GM12878 (cell line): ENCODE measurements around the gene CDC14B.

Source experiments
- ASH2L ChIP-seq: fragments of 300-600, 200-600 bp; sonication (generic); IDR thresholded peaks from 2 replicates; pipeline ENCODE4 v1.6.1; 2017; ENCODE audit warnings: low read depth, mild to moderate bottlenecking, borderline replicate concordance
- NR2C1 ChIP-seq: fragments of 450-650 bp; IDR thresholded peaks from 2 replicates; pipeline ENCODE4 v1.6.1; 2017; ENCODE audit warnings: antibody characterized with exemption, mild to moderate bottlenecking, moderate library complexity
- NRF1 ChIP-seq: conservative IDR thresholded peaks from 2 replicates; pipeline ENCODE4 v1.6.1; 2011; ENCODE audit warnings: mild to moderate bottlenecking, low read depth, low read length, improper control_type of control experiment
- POLR2A ChIP-seq: IDR thresholded peaks from 2 replicates; pipeline ENCODE4 v1.6.1; 2011; ENCODE audit warnings: low read depth, mild to moderate bottlenecking, low read length
- POLR2AphosphoS5 ChIP-seq: IDR thresholded peaks from 2 replicates; pipeline ENCODE4 v1.6.1; 2011; ENCODE audit warnings: mild to moderate bottlenecking, low read length, inconsistent platforms
- RAD21 ChIP-seq: IDR thresholded peaks from 2 replicates; pipeline ENCODE4 v1.6.1; 2011; ENCODE audit warnings: mild to moderate bottlenecking, low read depth, low read length, moderate library complexity; ENCODE audit not compliant: insufficient read depth
- RFX5 ChIP-seq: IDR thresholded peaks from 2 replicates; pipeline ENCODE4 v1.6.1; 2011; ENCODE audit warnings: low read depth, low read length, improper control_type of control experiment
- ZNF384 ChIP-seq: IDR thresholded peaks from 2 replicates; pipeline ENCODE4 v1.6.1; 2012; ENCODE audit warnings: low read depth, mild to moderate bottlenecking, low read length, improper control_type of control experiment, borderline replicate concordance
- TF ChIP-seq, protein P1 (sequence below): IDR thresholded peaks from 2 replicates; pipeline ENCODE4 v1.6.1; 2012; ENCODE audit warnings: mild to moderate bottlenecking, low read depth, low read length
- TF ChIP-seq, protein P2 (sequence below), 3 experiments: IDR thresholded peaks in 2 of 3; conservative IDR thresholded peaks in 1 of 3; 2 replicates each; pipeline ENCODE4 v1.5.1; 2011; ENCODE audit warnings: low read depth in 3 of 3, low read length in 3 of 3, mild to moderate bottlenecking in 3 of 3, control low read depth in 2 of 3, moderate library complexity in 2 of 3, inconsistent platforms in 1 of 3, mixed read lengths in 1 of 3; ENCODE audit not compliant: control insufficient read depth in 2 of 3, insufficient read depth in 1 of 3; ENCODE audit errors: extremely low read depth in 1 of 3

DNA sequence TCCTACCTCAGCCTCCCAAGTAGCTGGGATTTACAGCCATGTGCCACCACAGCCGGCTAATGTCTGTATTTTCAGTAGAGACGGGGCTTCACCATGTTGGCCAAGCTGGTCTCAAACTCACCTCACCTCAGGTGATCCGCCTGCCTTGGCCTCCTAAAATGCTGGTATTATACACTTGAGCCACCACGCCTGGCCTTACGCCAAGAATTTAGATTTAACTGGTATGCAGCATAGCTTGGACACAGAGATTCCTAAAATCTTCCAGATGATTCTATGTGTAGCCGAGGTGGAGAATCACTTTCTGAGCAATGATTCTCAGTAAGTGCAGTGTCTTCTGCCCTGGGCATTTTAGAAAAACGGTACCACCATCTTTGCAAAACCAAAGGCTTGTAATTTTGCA lies 95.6 kb downstream of the CDC14B start:
- TF ChIP-seq, protein P1, sequence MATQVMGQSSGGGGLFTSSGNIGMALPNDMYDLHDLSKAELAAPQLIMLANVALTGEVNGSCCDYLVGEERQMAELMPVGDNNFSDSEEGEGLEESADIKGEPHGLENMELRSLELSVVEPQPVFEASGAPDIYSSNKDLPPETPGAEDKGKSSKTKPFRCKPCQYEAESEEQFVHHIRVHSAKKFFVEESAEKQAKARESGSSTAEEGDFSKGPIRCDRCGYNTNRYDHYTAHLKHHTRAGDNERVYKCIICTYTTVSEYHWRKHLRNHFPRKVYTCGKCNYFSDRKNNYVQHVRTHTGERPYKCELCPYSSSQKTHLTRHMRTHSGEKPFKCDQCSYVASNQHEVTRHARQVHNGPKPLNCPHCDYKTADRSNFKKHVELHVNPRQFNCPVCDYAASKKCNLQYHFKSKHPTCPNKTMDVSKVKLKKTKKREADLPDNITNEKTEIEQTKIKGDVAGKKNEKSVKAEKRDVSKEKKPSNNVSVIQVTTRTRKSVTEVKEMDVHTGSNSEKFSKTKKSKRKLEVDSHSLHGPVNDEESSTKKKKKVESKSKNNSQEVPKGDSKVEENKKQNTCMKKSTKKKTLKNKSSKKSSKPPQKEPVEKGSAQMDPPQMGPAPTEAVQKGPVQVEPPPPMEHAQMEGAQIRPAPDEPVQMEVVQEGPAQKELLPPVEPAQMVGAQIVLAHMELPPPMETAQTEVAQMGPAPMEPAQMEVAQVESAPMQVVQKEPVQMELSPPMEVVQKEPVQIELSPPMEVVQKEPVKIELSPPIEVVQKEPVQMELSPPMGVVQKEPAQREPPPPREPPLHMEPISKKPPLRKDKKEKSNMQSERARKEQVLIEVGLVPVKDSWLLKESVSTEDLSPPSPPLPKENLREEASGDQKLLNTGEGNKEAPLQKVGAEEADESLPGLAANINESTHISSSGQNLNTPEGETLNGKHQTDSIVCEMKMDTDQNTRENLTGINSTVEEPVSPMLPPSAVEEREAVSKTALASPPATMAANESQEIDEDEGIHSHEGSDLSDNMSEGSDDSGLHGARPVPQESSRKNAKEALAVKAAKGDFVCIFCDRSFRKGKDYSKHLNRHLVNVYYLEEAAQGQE: no peak
- TF ChIP-seq, protein P2, sequence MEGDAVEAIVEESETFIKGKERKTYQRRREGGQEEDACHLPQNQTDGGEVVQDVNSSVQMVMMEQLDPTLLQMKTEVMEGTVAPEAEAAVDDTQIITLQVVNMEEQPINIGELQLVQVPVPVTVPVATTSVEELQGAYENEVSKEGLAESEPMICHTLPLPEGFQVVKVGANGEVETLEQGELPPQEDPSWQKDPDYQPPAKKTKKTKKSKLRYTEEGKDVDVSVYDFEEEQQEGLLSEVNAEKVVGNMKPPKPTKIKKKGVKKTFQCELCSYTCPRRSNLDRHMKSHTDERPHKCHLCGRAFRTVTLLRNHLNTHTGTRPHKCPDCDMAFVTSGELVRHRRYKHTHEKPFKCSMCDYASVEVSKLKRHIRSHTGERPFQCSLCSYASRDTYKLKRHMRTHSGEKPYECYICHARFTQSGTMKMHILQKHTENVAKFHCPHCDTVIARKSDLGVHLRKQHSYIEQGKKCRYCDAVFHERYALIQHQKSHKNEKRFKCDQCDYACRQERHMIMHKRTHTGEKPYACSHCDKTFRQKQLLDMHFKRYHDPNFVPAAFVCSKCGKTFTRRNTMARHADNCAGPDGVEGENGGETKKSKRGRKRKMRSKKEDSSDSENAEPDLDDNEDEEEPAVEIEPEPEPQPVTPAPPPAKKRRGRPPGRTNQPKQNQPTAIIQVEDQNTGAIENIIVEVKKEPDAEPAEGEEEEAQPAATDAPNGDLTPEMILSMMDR (IDR thresholded peaks at IDR 0.05 in 2 of 3, conservative IDR thresholded peaks at IDR 0.05 in 1 of 3; ENCODE audit: control insufficient read depth in 2 of 3, extremely low read depth in 1 of 3, insufficient read depth in 1 of 3, low read depth in 3 of 3, low read length in 3 of 3): no peak
- TF ChIP-seq ZNF384: no peak
- TF ChIP-seq ASH2L: no peak
- TF ChIP-seq NR2C1: no peak
- no peak for TF ChIP-seq POLR2A
- TF ChIP-seq RFX5: no peak
- no peak for TF ChIP-seq POLR2AphosphoS5
- no peak for TF ChIP-seq NRF1
- TF ChIP-seq RAD21: no peak
